Common myeloid progenitor, CD34-positive (primary cell): Measurements from ENCODE around the gene PLA2G4D.

Experiments used
- CTCF ChIA-PET: fragments of 350-600 bp; sonication (Branson Sonifier 250); formaldehyde crosslinking; loops from one replicate; lab custom pipeline; 2021; ENCODE audit warnings: antibody characterized with exemption; lab: Charles Lee
- POLR2A ChIA-PET: fragments of 350-600 bp; sonication (Branson Sonifier 250); formaldehyde crosslinking; loops from one replicate; lab custom pipeline; 2021; ENCODE audit warnings: antibody characterized with exemption; lab: Charles Lee
- DNase-seq, 3 donors: peaks; one replicate each; pipeline versions ENCODE4 v3.0.0 to v3.0.0-alpha.2; 2013
- H3K27ac ChIP-seq, 2 experiments: 1 replicate in 1 of 2; 2 replicates in 1 of 2; pipeline ENCODE4 v1.7.0; 2013; ENCODE audit warnings: inconsistent platforms in 2 of 2, low read length in 2 of 2, mild to moderate bottlenecking in 2 of 2, low read depth in 1 of 2, moderate library complexity in 1 of 2; ENCODE audit not compliant: severe bottlenecking in 2 of 2, insufficient read depth in 1 of 2, poor library complexity in 1 of 2
- H3K27me3 ChIP-seq, 5 experiments: replicated peaks in 2 of 5; 1 replicate in 3 of 5; 2 replicates in 2 of 5; pipeline versions ENCODE4 v1.6.1 to v1.7.0; 2013; ENCODE audit warnings: low read length in 4 of 5, mild to moderate bottlenecking in 2 of 5, moderate library complexity in 2 of 5, inconsistent platforms in 1 of 5; ENCODE audit not compliant: insufficient read depth in 5 of 5, control insufficient read depth in 4 of 5
- H3K36me3 ChIP-seq, 4 experiments: 1 replicate in 2 of 4; 2 replicates in 2 of 4; pipeline versions ENCODE4 v1.6.1 to v1.7.0; 2013; ENCODE audit warnings: low read length in 3 of 4, control low read depth in 1 of 4, mild to moderate bottlenecking in 1 of 4; ENCODE audit not compliant: control insufficient read depth in 4 of 4, insufficient read depth in 4 of 4
- H3K4me1 ChIP-seq, 4 experiments: 1 replicate in 3 of 4; 2 replicates in 1 of 4; pipeline versions ENCODE4 v1.6.1 to v1.7.1; 2013; ENCODE audit warnings: low read length in 3 of 4, mild to moderate bottlenecking in 3 of 4, control low read depth in 1 of 4, inconsistent platforms in 1 of 4, moderate library complexity in 1 of 4; ENCODE audit not compliant: control insufficient read depth in 4 of 4, insufficient read depth in 4 of 4; ENCODE audit errors: control extremely low read depth in 1 of 4
- H3K4me3 ChIP-seq, 7 experiments: 1 replicate in 4 of 7; 2 replicates in 3 of 7; pipeline versions ENCODE4 v1.5.1 to v1.7.0; 2013; ENCODE audit warnings: mild to moderate bottlenecking in 7 of 7, low read length in 6 of 7, moderate library complexity in 6 of 7, inconsistent platforms in 2 of 7, low read depth in 2 of 7, control low read depth in 1 of 7; ENCODE audit not compliant: insufficient read depth in 4 of 7, control insufficient read depth in 1 of 7; ENCODE audit errors: extremely low read depth in 1 of 7
- H3K9me3 ChIP-seq, 5 experiments: 1 replicate in 4 of 5; 2 replicates in 1 of 5; pipeline versions ENCODE4 v1.6.1 to v1.7.1; 2013; ENCODE audit warnings: low read length in 4 of 5, mild to moderate bottlenecking in 2 of 5, inconsistent platforms in 1 of 5, low read depth in 1 of 5, moderate library complexity in 1 of 5; ENCODE audit not compliant: control insufficient read depth in 4 of 5, insufficient read depth in 2 of 5; ENCODE audit errors: control extremely low read depth in 1 of 5
- WGBS: methylation state at CpG from one replicate; pipeline ENCODE4 v1.1.5; 2013; ENCODE audit not compliant: insufficient coverage; 5-methylcytosine and 5-hydroxymethylcytosine counted together

The PLA2G4D gene

DNA sequence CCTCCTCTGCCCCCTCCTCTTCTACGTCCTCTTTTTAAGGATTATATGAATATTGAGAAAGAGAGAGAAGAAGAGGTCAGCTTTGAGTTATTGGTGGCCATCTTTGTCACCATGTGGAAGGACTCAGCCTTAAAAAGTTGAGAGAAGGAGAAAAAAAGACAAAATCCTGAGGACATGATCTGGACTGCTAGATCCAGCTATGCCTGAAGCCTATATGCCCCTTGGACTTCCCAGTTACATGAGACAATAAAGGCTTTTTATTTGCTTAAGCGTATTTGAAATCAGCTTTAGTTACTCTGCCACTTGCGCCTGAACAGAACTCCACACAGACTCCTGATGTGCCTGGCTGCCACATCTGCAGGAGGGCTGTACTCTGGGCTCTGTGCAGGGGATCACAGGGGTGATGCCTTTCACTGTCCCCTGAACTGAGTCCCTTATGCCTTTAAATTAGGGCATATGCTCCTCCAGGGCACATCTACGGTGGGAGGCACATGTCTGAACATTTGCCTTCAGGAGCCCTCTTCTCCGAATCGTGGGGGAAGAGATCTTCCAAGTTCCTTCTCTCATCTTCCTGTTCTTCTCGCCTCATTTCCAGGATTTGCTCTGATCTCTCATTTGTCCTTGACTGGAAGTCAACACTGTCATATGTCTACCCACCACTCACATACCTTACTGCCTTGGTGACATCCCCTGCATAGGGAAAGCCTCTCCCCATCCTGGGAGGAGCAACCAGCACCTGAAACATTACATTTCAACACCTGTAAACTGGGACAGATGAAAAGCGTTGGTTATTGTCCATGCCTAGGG is 59.5 kb downstream of the PLA2G4D start:
- ChIA-PET CTCF (interaction anchor here (0.9 kb wide), 1 partner anchor 46 kb away, joined by 3 read pairs; no protein-coding TSS in a partner anchor), POLR2A (no interaction called here)
- H3K4me3 ChIP-seq: no peak overlapping the region
- no peaks in the 10 kb centered on the region for H3K36me3 ChIP-seq
- no peaks in the 10 kb centered on the region for H3K9me3 ChIP-seq
- peaks cover 0 to 5% (median 2%) of the 10 kb centered on the region in 4 experiments for H3K4me1 ChIP-seq
- H3K27ac ChIP-seq: no peak overlapping the region
- H3K27me3 ChIP-seq: peaks cover 0 to 8% (median 0%) of the 10 kb centered on the region in 5 experiments
- DNase-seq: no peak
- WGBS: 72% methylated on average over 7 of the region's 8 CpGs

- no peak overlapping the region for H3K27ac ChIP-seq
- ChIA-PET POLR2A (no interaction called here), CTCF (no interaction called here)
- no peak overlapping the region for H3K4me3 ChIP-seq
- no peaks in the 10 kb centered on the region for H3K36me3 ChIP-seq
- H3K9me3 ChIP-seq: no peaks in the 10 kb centered on the region
- no peak for DNase-seq
- 96% methylated on average over 3 of the region's 3 CpGs for WGBS
- peaks cover 0 to 5% (median 2%) of the 10 kb centered on the region in 4 experiments for H3K4me1 ChIP-seq
- peaks cover 0 to 8% (median 0%) of the 10 kb centered on the region in 5 experiments for H3K27me3 ChIP-seq
These were observed 61.0 kb downstream of the PLA2G4D start for GRCh38 chr15:42033214-42033873.

- H3K27ac ChIP-seq: no peak overlapping the region
- WGBS: 100% methylated on average over 8 of the region's 9 CpGs
These were observed 61.8 kb downstream of the PLA2G4D start for GRCh38 chr15:42032376-42033213.

GRCh38 chr15:42031198-42031915 is 63.0 kb downstream of the PLA2G4D start:
- Histone ChIP-seq H3K9me3 (no peaks in the 10 kb centered on the region), H3K27me3 (peaks cover 0 to 11% (median 4%) of the 10 kb centered on the region in 5 experiments), H3K36me3 (no peaks in the 10 kb centered on the region), H3K27ac (no peak overlapping the region), H3K4me3 (no peak overlapping the region), H3K4me1 (peaks cover 0 to 5% (median 2%) of the 10 kb centered on the region in 4 experiments)
- WGBS: 94% methylated on average over 5 of the region's 6 CpGs
- POLR2A ChIA-PET: no interaction called here
- CTCF ChIA-PET: no interaction called here
- no peak for DNase-seq

More at GRCh38 chr15:42032376-42033213, 61.8 kb downstream of the PLA2G4D start:
- Histone ChIP-seq H3K9me3 (no peaks in the 10 kb centered on the region), H3K27me3 (peaks cover 0 to 8% (median under 1%) of the 10 kb centered on the region in 5 experiments), H3K4me1 (peaks cover 0 to 5% (median 2%) of the 10 kb centered on the region in 4 experiments), H3K4me3 (no peak overlapping the region), H3K36me3 (no peaks in the 10 kb centered on the region)
- CTCF ChIA-PET: no interaction called here
- DNase-seq: no peak
- POLR2A ChIA-PET: no interaction called here

DNA sequence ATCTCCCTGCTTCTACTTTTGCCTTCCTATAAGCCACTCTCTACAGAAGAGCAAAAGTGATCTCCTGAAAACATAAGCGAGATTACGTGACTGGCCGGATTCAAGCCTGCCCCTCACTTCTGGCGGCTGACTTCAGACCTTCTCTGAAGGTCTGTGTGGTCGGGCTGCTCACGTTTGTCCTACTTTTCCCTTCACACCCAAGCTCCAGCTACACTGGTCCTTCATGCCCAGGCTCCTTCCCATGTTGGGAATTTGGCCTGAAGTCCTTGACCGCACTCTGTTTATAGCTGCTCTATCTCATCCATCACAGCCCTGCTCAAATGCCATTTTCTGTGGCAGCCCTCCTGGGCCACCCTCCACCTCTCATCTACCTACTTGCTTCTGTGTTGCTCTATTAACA is 66.8 kb downstream of the PLA2G4D start:
- Histone ChIP-seq H3K36me3 (no peaks in the 10 kb centered on the region), H3K4me3 (no peak overlapping the region), H3K4me1 (no peaks in the 10 kb centered on the region), H3K9me3 (peaks cover 0 to 11% (median 10%) of the 10 kb centered on the region in 5 experiments), H3K27me3 (peaks cover 0 to 8% (median 4%) of the 10 kb centered on the region in 5 experiments), H3K27ac (no peak overlapping the region)
- CTCF ChIA-PET: no interaction called here
- no peak for DNase-seq
- POLR2A ChIA-PET: no interaction called here
- WGBS: 100% methylated on average over 7 of the region's 7 CpGs

DNA sequence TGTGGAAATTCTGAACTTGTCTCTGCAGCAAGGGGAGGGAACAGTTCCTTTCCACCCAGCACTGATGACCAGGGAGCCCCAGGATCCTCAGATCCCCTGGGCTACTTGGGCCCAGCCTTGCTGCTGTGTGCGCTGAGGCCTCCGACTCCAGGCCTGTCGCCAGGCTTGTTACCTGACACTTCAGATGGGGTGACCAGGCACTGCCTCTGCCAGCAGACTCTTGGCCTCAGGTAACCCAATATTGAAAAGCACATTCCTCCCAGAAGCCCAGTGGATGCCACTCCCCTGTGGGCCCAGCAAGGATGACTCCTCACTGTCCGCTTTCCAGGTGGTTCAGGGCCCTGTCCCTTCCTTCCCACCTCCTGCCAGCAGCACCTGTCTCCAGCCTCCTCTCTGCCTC is 70.1 kb downstream of the PLA2G4D start:
- H3K4me1 ChIP-seq: no peaks in the 10 kb centered on the region
- no peak overlapping the region for H3K4me3 ChIP-seq
- H3K27me3 ChIP-seq: peaks cover 0 to 5% (median 3%) of the 10 kb centered on the region in 5 experiments
- WGBS: 97% methylated on average over 3 of the region's 4 CpGs
- no peaks in the 10 kb centered on the region for H3K36me3 ChIP-seq
- ChIA-PET CTCF (no interaction called here), POLR2A (no interaction called here)
- no peak for DNase-seq
- peaks cover 0 to 13% (median 11%) of the 10 kb centered on the region in 5 experiments for H3K9me3 ChIP-seq
- H3K27ac ChIP-seq: no peak overlapping the region
